KMS-11 (cell line): Measurements from ENCODE around the gene TRIM71.
"Not testable (repeated sequence)": the region's sequence is repeated elsewhere in the genome, so short reads cannot be mapped to it uniquely, and the experiment has no call there.

Source experiments
- H2AFZ ChIP-seq: fragments of 200-600 bp; sonication (generic); 2 replicates; pipeline ENCODE4 v1.6.1; 2016; ENCODE audit warnings: antibody characterized with exemption, mixed run types, low read depth
- H3K27ac ChIP-seq: fragments of 200-600 bp; sonication (generic); 2 replicates; pipeline ENCODE4 v1.6.1; 2016; ENCODE audit warnings: mild to moderate bottlenecking, mixed run types
- H3K27me3 ChIP-seq: fragments of 200-600 bp; sonication (generic); 2 replicates; pipeline ENCODE4 v1.6.1; 2017; ENCODE audit warnings: mild to moderate bottlenecking, low read depth, mixed run types, moderate library complexity; ENCODE audit not compliant: insufficient read depth
- H3K36me3 ChIP-seq: fragments of 200-600 bp; sonication (generic); 2 replicates; pipeline ENCODE4 v1.6.1; 2017; ENCODE audit warnings: mild to moderate bottlenecking, mixed run types; ENCODE audit not compliant: insufficient read depth
- H3K4me1 ChIP-seq: fragments of 200-600 bp; sonication (generic); 2 replicates; pipeline ENCODE4 v1.6.1; 2016; ENCODE audit warnings: mild to moderate bottlenecking, low read depth, mixed run types; ENCODE audit not compliant: poor library complexity, severe bottlenecking
- H3K4me2 ChIP-seq: fragments of 200-600 bp; sonication (generic); 2 replicates; pipeline ENCODE4 v1.7.0; 2016; ENCODE audit warnings: mild to moderate bottlenecking, mixed run types
- H3K4me3 ChIP-seq: fragments of 200-600 bp; sonication (generic); IDR thresholded peaks from 2 replicates; pipeline ENCODE4 v1.6.1; 2017; ENCODE audit warnings: low read depth, low read length, mixed read lengths; ENCODE audit not compliant: insufficient read depth
- H3K79me2 ChIP-seq: fragments of 200-600 bp; sonication (generic); 2 replicates; pipeline ENCODE4 v1.6.1; 2016; ENCODE audit warnings: low read depth, mixed run types; ENCODE audit not compliant: insufficient read depth
- H3K9ac ChIP-seq: fragments of 200-600 bp; sonication (generic); 2 replicates; pipeline ENCODE4 v1.6.1; 2016; ENCODE audit warnings: mild to moderate bottlenecking, mixed run types
- H4K20me1 ChIP-seq: fragments of 200-600 bp; sonication (generic); 2 replicates; pipeline ENCODE4 v1.6.1; 2016; ENCODE audit warnings: mild to moderate bottlenecking, mixed run types; ENCODE audit not compliant: insufficient read depth
- CTCF ChIP-seq: fragments of 200-600 bp; sonication (generic); conservative IDR thresholded peaks from 2 replicates; pipeline ENCODE4 v1.6.1; 2017; ENCODE audit warnings: low read depth, mild to moderate bottlenecking, antibody characterized with exemption, low read length, moderate library complexity, mixed read lengths

The TRIM71 gene

GRCh38 chr3:32899265-32899664 lies 81.5 kb downstream of the TRIM71 start:
- H3K4me2 ChIP-seq, result no peak overlapping the region
- H3K4me1 ChIP-seq, result no peaks in the 10 kb centered on the region
- no peak overlapping the region for H2AFZ ChIP-seq
- H3K4me3 ChIP-seq, result no peak overlapping the region
- no peak overlapping the region for H3K27ac ChIP-seq
- no peaks in the 10 kb centered on the region for H4K20me1 ChIP-seq
- no peaks in the 10 kb centered on the region for H3K36me3 ChIP-seq
- no peaks in the 10 kb centered on the region for H3K79me2 ChIP-seq
- TF ChIP-seq CTCF, result no peak
- H3K9ac ChIP-seq, result no peak overlapping the region
- no peaks in the 10 kb centered on the region for H3K27me3 ChIP-seq

GRCh38 chr3:32901005-32901932 lies 83.5 kb downstream of the TRIM71 start:
- H3K4me1 ChIP-seq, result no peaks in the 10 kb centered on the region
- no peak overlapping the region for H3K4me2 ChIP-seq
- no peak for TF ChIP-seq CTCF

GRCh38 chr3:32902887-32903371 lies 85.1 kb downstream of the TRIM71 start:
- not testable (repeated sequence) for H4K20me1 ChIP-seq, H3K4me1 ChIP-seq, H3K79me2 ChIP-seq, H3K27ac ChIP-seq, H2AFZ ChIP-seq, H3K4me2 ChIP-seq, H3K36me3 ChIP-seq, H3K9ac ChIP-seq, H3K27me3 ChIP-seq, H3K4me3 ChIP-seq

More at GRCh38 chr3:32901005-32901932, 83.5 kb downstream of the TRIM71 start:
- no peak overlapping the region for H3K9ac ChIP-seq
- no peaks in the 10 kb centered on the region for H4K20me1 ChIP-seq
- no peaks in the 10 kb centered on the region for H3K36me3 ChIP-seq
- H3K27ac ChIP-seq, result no peak overlapping the region
- no peak overlapping the region for H3K4me3 ChIP-seq
- H3K79me2 ChIP-seq, result no peaks in the 10 kb centered on the region
- H2AFZ ChIP-seq, result no peak overlapping the region
- H3K27me3 ChIP-seq, result no peaks in the 10 kb centered on the region

- no peaks in the 10 kb centered on the region for H3K79me2 ChIP-seq
- no peak overlapping the region for H3K27ac ChIP-seq
- H4K20me1 ChIP-seq, result no peaks in the 10 kb centered on the region
- no peaks in the 10 kb centered on the region for H3K4me1 ChIP-seq
- H3K9ac ChIP-seq, result no peak overlapping the region
- no peak overlapping the region for H3K4me2 ChIP-seq
- H2AFZ ChIP-seq, result no peak overlapping the region
- TF ChIP-seq CTCF, result no peak
- H3K36me3 ChIP-seq, result no peaks in the 10 kb centered on the region
- no peak overlapping the region for H3K4me3 ChIP-seq
- no peaks in the 10 kb centered on the region for H3K27me3 ChIP-seq
Measured at GRCh38 chr3:32903953-32904352, 86.2 kb downstream of the TRIM71 start.

- no peak overlapping the region for H3K4me3 ChIP-seq
Measured at GRCh38 chr3:32909999-32910398, 92.2 kb downstream of the TRIM71 start.

More at GRCh38 chr3:32909999-32910398, 92.2 kb downstream of the TRIM71 start:
- peaks cover 11% of the 10 kb centered on the region for H3K4me1 ChIP-seq
- no peaks in the 10 kb centered on the region for H3K36me3 ChIP-seq
- H3K27ac ChIP-seq, result no peak overlapping the region
- no peaks in the 10 kb centered on the region for H3K79me2 ChIP-seq
- H4K20me1 ChIP-seq, result no peaks in the 10 kb centered on the region
- no peaks in the 10 kb centered on the region for H3K27me3 ChIP-seq
- TF ChIP-seq CTCF, result no peak
- H3K4me2 ChIP-seq, result no peak overlapping the region
- H3K9ac ChIP-seq, result no peak overlapping the region
- no peak overlapping the region for H2AFZ ChIP-seq
